DOHH2 (cell line): Measurements from ENCODE around the gene DLG1.

Experiments used
- H3F3A ChIP-seq: fragments of 200-600 bp; sonication (generic), shearing (Covaris generic); 2 replicates; pipeline ENCODE4 v1.6.0; 2016; ENCODE audit warnings: antibody characterized with exemption, mild to moderate bottlenecking; ENCODE audit not compliant: control insufficient read depth, insufficient read depth
- H3K27ac ChIP-seq: fragments of 200-600 bp; sonication (generic); 2 replicates; pipeline ENCODE4 v1.5.1; 2014; ENCODE audit warnings: low read depth, mild to moderate bottlenecking, low read length, moderate library complexity
- H3K27me3 ChIP-seq: fragments of 200-600 bp; sonication (generic); 2 replicates; pipeline ENCODE4 v1.6.1; 2014; ENCODE audit warnings: mild to moderate bottlenecking, low read length, mixed read lengths; ENCODE audit not compliant: control insufficient read depth
- H3K36me3 ChIP-seq: fragments of 200-600 bp; sonication (generic); 2 replicates; pipeline ENCODE4 v1.6.1; 2014; ENCODE audit warnings: mild to moderate bottlenecking, low read length, moderate library complexity, mixed read lengths; ENCODE audit not compliant: control insufficient read depth
- H3K4me1 ChIP-seq: fragments of 200-600 bp; sonication (generic); 2 replicates; pipeline ENCODE4 v1.6.1; 2014; ENCODE audit warnings: mild to moderate bottlenecking, low read length, mixed read lengths; ENCODE audit not compliant: control insufficient read depth
- H3K4me2 ChIP-seq: fragments of 200-600 bp; sonication (generic); 2 replicates; pipeline ENCODE4 v1.6.0; 2014; ENCODE audit warnings: mild to moderate bottlenecking, low read length, moderate library complexity
- H3K4me3 ChIP-seq: fragments of 200-600 bp; sonication (generic); 2 replicates; pipeline ENCODE4 v1.5.1; 2014; ENCODE audit warnings: mild to moderate bottlenecking, low read length, mixed read lengths
- H3K79me2 ChIP-seq: fragments of 200-600 bp; sonication (generic); 2 replicates; pipeline ENCODE4 v1.6.1; 2014; ENCODE audit warnings: mild to moderate bottlenecking, low read length, mixed read lengths; ENCODE audit not compliant: control insufficient read depth
- H3K9me2 ChIP-seq: fragments of 200-600 bp; sonication (generic); replicated peaks from 2 replicates; pipeline ENCODE4 v1.6.1; 2014; ENCODE audit warnings: mild to moderate bottlenecking, low read length, mixed read lengths; ENCODE audit not compliant: control insufficient read depth
- H3K9me3 ChIP-seq: fragments of 200-600 bp; sonication (generic); 2 replicates; pipeline ENCODE4 v1.6.1; 2014; ENCODE audit warnings: antibody characterized with exemption, low read length, mixed read lengths; ENCODE audit not compliant: control insufficient read depth, insufficient read depth
- H4K20me1 ChIP-seq: fragments of 200-600 bp; sonication (generic); 2 replicates; pipeline ENCODE4 v1.6.0; 2014; ENCODE audit warnings: low read depth, mild to moderate bottlenecking, antibody characterized with exemption, low read length, moderate library complexity; ENCODE audit not compliant: control insufficient read depth, insufficient read depth
- CTCF ChIP-seq: fragments of 200-600 bp; sonication (generic); IDR thresholded peaks from one replicate; pipeline ENCODE4 v1.5.1; 2014; ENCODE audit warnings: antibody characterized with exemption, mild to moderate bottlenecking, low read depth, low read length; ENCODE audit not compliant: poor library complexity, severe bottlenecking
- EZH2phosphoT487 ChIP-seq: fragments of 200-600 bp; sonication (generic); IDR thresholded peaks from 2 replicates; pipeline ENCODE4 v1.6.1; 2017; ENCODE audit warnings: borderline replicate concordance, mild to moderate bottlenecking, antibody characterized with exemption, low read length, moderate library complexity, mixed read lengths

DLG1 gene

GRCh38 chr3:197270558-197271317, 27.7 kb downstream of the DLG1 start:
- H3K4me3 ChIP-seq: no peak overlapping the region
- no peak overlapping the region for H3K4me2 ChIP-seq
- peaks cover 21% of the 10 kb centered on the region for H3K36me3 ChIP-seq
- H3K27me3 ChIP-seq: no peaks in the 10 kb centered on the region
- no peaks in the 10 kb centered on the region for H3K9me2 ChIP-seq
- H3F3A ChIP-seq: no peaks in the 10 kb centered on the region
- TF ChIP-seq CTCF (no peak), EZH2phosphoT487 (no peak)
- peaks cover 8% of the 10 kb centered on the region for H4K20me1 ChIP-seq
- peaks cover 91% of the 10 kb centered on the region for H3K79me2 ChIP-seq
- H3K9me3 ChIP-seq: no peaks in the 10 kb centered on the region
- H3K27ac ChIP-seq: no peak overlapping the region
- no peaks in the 10 kb centered on the region for H3K4me1 ChIP-seq

DNA sequence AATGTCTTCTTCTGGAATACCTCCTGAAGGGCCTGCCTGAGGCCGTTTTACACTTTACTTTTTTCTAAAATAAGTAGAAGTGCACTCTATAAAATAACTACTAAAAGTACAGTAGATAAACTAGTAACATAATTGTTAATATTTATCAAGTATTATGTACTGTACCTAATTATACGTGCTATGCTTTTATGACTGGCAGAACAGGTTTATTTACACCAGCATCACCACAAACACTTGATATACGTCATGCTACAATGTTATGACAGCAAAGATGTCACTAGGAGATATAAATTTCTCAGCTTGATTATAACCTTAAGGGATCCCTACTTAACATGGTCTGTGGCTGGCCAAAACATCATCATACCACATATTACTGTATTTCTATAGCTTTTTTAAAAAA, 29.4 kb downstream of the DLG1 start:
- Histone ChIP-seq H3K9me2 (no peaks in the 10 kb centered on the region), H3K9me3 (no peaks in the 10 kb centered on the region), H3K4me3 (no peak overlapping the region), H3K36me3 (peaks cover 9% of the 10 kb centered on the region), H3K27me3 (no peaks in the 10 kb centered on the region), H3F3A (no peaks in the 10 kb centered on the region), H3K79me2 (peaks cover 90% of the 10 kb centered on the region), H3K4me2 (no peak overlapping the region), H4K20me1 (peaks cover 4% of the 10 kb centered on the region), H3K4me1 (no peaks in the 10 kb centered on the region), H3K27ac (no peak overlapping the region)
- TF ChIP-seq EZH2phosphoT487: no peak

- no peak overlapping the region for H3K27ac ChIP-seq
- H3K4me3 ChIP-seq: no peak overlapping the region
- peaks cover 9% of the 10 kb centered on the region for H3K36me3 ChIP-seq
- no peaks in the 10 kb centered on the region for H3K4me1 ChIP-seq
- H3K4me2 ChIP-seq: no peak overlapping the region
- H3K27me3 ChIP-seq: no peaks in the 10 kb centered on the region
- TF ChIP-seq CTCF (no peak), EZH2phosphoT487 (no peak)
- H3K9me2 ChIP-seq: no peaks in the 10 kb centered on the region
- no peaks in the 10 kb centered on the region for H3K9me3 ChIP-seq
- peaks cover 83% of the 10 kb centered on the region for H3K79me2 ChIP-seq
- no peaks in the 10 kb centered on the region; the same call in none of the 2 replicates for H4K20me1 ChIP-seq
- H3F3A ChIP-seq: no peaks in the 10 kb centered on the region
Observed at GRCh38 chr3:197268294-197268693, 30.1 kb downstream of the DLG1 start.

DNA sequence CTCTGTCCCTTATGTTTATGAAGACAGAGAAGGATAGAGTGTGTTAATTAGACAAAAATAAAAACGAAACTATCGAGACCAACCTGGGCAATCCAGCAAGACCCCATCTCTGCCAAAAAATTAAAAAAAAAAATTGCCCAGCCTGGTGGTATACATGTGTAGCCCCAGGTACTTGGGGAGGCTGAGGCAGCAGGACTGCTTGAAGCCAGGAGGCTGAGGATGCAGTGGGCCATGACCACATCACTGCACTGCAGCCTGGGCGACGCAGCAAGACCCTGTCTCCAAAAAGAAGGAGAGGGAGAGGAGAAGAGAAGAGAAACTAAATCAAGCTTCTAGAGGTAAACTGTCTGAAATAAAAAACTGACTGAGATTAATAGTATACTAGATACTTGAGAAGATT, 32.1 kb downstream of the DLG1 start:
- Histone ChIP-seq H3F3A (no peaks in the 10 kb centered on the region), H3K79me2 (peaks cover 85% of the 10 kb centered on the region), H3K27ac (no peak overlapping the region), H3K4me1 (no peaks in the 10 kb centered on the region), H4K20me1 (no peaks in the 10 kb centered on the region; the same call in 1 of the 2 replicates), H3K4me3 (no peak overlapping the region), H3K9me2 (no peaks in the 10 kb centered on the region), H3K36me3 (peaks cover 12% of the 10 kb centered on the region), H3K27me3 (no peaks in the 10 kb centered on the region), H3K9me3 (no peaks in the 10 kb centered on the region), H3K4me2 (no peak overlapping the region)
- TF ChIP-seq EZH2phosphoT487 (no peak), CTCF (no peak)
